Adrenal gland (tissue), 12 donors: ENCODE results near the gene MAP4K1. TPM values are rescaled to one million over a fixed set of nuclear protein-coding genes. Genes with fewer than 3 reads are reported as not detected.

Experiments used
- DNase-seq, 7 donors: peaks; one replicate each; pipeline ENCODE4 v3.0.0-alpha.2; 2019 to 2020
- H3K27ac ChIP-seq, 5 donors: fragments of 200-600 bp; sonication (generic) in 4 of 5; 1 replicate in 3 of 5; 2 replicates in 2 of 5; pipeline versions ENCODE4 v1.5.1 to v1.8.0; 2016 to 2020; ENCODE audit warnings: mild to moderate bottlenecking in 1 of 5
- H3K27me3 ChIP-seq: fragments of 200-600 bp; 2 replicates; pipeline ENCODE4 v1.8.0; 2021
- H3K36me3 ChIP-seq, 2 donors: fragments of 200-600 bp; replicated peaks in 1 of 2; 1 replicate in 1 of 2; 2 replicates in 1 of 2; pipeline versions ENCODE4 v1.5.1 to v1.8.0; 2018 to 2022
- H3K4me1 ChIP-seq, 2 donors: fragments of 200-600 bp; replicated peaks in 1 of 2; 1 replicate in 1 of 2; 2 replicates in 1 of 2; pipeline versions ENCODE4 v1.5.1 to v1.8.0; 2018 to 2021
- H3K4me3 ChIP-seq, 4 donors: fragments of 200-600 bp; sonication (generic) in 3 of 4; one replicate each; pipeline ENCODE4 v1.5.1; 2016 to 2018
- H3K9me3 ChIP-seq, 3 donors: fragments of 200-600 bp; sonication (generic) in 1 of 3; replicated peaks in 1 of 3; 1 replicate in 2 of 3; 2 replicates in 1 of 3; pipeline versions ENCODE4 v1.5.1 to v1.8.0; 2016 to 2021
- POLR2A ChIP-seq, 2 donors: fragments of 450-650 bp; IDR thresholded peaks; one replicate each; pipeline ENCODE4 v1.6.1; 2017; ENCODE audit warnings: antibody characterized with exemption in 2 of 2, mild to moderate bottlenecking in 2 of 2, moderate library complexity in 1 of 2
- WGBS, 4 donors: extraction: QIAGEN DNeasy Blood & Tissue Kit in 2 of 4; methylation state at CpG; one replicate each; pipeline versions ENCODE4 v1.1.5 to v1.1.7; 2013 to 2017; 5-methylcytosine and 5-hydroxymethylcytosine counted together
- intact Hi-C, 2 donors: fragments of 100-400 bp; cut with DNase I; formaldehyde crosslinking; loops; one replicate each; pipeline versions ENCODE4 v1.14.1 to v1.15.0; 2022 to 2023
- polyA plus RNA-seq, 3 donors: library from polyadenylated mRNA; stranded (reverse); fragments of 200-250 nt in 2 of 3; fragments of 350-450 nt in 1 of 3; fragmentation: Illumina TruSeq in 1 of 3; extraction: RNeasy Lipid Tissue Mini Kit (QIAGEN cat#74804) in 1 of 3; gene quantifications; one replicate each; pipeline ENCODE4 v1.2.3, GENCODE V29; 2013 to 2014
- total RNA-seq, 9 donors: library from RNA; depleted of rRNA in 4 of 9; stranded (reverse); fragments of >200 nt in 4 of 9; fragments of 120-200 nt in 1 of 9; fragmentation: NEBNext Ultra II Directional in 1 of 9; extraction: Animal tissue kit (Norgen Biotek cat#: 25700) in 1 of 9; gene quantifications; one replicate each; pipeline versions ENCODE4 v1.1.0 to v1.2.4, GENCODE V29; 2013 to 2023
- TF ChIP-seq, protein P1 (sequence below), 6 experiments: fragments of 450-650 bp in 4 of 6; fragments of 200-600 bp in 2 of 6; sonication (generic) in 1 of 6; IDR thresholded peaks; 1 replicate in 5 of 6; 2 replicates in 1 of 6; pipeline versions ENCODE4 v1.5.1 to v1.8.0; 2016 to 2021; ENCODE audit warnings: antibody characterized with exemption in 6 of 6, mild to moderate bottlenecking in 2 of 6, moderate library complexity in 1 of 6
- donor health status: healthy with polysubstance abuse.
- donor health status: Bipolar disorder and iron deficiency.
- donor health status: DM: yes; HTN: yes; CAD: no.
- donor health status: DM: no; HTN: no; CAD: no.
- donor health status: DM: no; HTN: no; CAD: no.
- donor health status: DM: yes; HTN: yes; CAD: no.

Gene MAP4K1
- total and polyA plus RNA-seq, 12 donors: 1.1 to 12.5 (median 4.1) TPM

DNA sequence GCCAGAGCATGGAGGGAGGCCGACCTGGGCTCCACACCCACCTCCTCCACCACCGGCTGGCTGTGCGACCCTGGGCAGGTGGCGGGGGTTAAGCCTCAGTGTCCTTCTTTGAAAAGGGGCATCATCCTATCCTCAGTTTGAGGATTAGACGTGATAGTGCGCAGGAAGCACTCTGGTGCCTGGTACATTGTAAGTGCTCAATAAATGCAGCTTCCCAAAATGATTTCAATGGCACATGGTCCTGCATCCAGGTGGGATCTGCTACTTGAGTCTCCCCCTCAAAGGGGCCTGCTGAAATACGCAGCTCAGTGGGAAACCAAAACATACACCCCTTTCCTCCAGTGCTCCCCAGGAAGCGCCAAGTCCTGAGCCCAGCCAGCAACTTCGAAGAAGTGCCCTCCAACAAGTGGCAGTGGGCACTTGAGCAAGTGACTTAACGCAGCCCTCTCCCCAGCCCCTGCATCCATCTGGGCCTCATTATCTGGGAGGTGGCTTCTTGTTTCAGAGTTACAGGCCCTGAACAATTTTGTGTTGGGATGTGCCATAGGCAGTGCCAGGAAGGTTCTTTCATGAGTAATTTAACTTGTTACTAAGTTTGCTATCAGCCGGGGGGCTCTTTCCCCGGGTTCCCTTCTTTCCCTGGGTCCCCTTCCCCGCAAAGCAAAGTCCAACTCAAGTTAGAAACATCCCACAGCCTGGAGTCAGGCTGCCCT, 47.6 kb upstream of the MAP4K1 start:
- Histone ChIP-seq H3K4me1 (peaks cover 93 to 100% of the 10 kb centered on the region in 2 donors), H3K4me3 (no peak overlapping the region), H3K9me3 (no peaks in the 10 kb centered on the region), H3K27ac (peak overlapping the region; percentile 86 to 99 (median 95)), H3K27me3 (no peaks in the 10 kb centered on the region), H3K36me3 (no peaks in the 10 kb centered on the region)
- DNase-seq: no peak
- intact Hi-C loops: no loop called here
- TF ChIP-seq, protein P1, sequence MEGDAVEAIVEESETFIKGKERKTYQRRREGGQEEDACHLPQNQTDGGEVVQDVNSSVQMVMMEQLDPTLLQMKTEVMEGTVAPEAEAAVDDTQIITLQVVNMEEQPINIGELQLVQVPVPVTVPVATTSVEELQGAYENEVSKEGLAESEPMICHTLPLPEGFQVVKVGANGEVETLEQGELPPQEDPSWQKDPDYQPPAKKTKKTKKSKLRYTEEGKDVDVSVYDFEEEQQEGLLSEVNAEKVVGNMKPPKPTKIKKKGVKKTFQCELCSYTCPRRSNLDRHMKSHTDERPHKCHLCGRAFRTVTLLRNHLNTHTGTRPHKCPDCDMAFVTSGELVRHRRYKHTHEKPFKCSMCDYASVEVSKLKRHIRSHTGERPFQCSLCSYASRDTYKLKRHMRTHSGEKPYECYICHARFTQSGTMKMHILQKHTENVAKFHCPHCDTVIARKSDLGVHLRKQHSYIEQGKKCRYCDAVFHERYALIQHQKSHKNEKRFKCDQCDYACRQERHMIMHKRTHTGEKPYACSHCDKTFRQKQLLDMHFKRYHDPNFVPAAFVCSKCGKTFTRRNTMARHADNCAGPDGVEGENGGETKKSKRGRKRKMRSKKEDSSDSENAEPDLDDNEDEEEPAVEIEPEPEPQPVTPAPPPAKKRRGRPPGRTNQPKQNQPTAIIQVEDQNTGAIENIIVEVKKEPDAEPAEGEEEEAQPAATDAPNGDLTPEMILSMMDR (IDR thresholded peaks at IDR 0.05): no peak
- no peak for TF ChIP-seq POLR2A (IDR thresholded peaks at IDR 0.05)
- 58 to 69% (median 63%) methylated on average over 10 to 13 of the region's 13 CpGs for WGBS, 4 donors

DNA sequence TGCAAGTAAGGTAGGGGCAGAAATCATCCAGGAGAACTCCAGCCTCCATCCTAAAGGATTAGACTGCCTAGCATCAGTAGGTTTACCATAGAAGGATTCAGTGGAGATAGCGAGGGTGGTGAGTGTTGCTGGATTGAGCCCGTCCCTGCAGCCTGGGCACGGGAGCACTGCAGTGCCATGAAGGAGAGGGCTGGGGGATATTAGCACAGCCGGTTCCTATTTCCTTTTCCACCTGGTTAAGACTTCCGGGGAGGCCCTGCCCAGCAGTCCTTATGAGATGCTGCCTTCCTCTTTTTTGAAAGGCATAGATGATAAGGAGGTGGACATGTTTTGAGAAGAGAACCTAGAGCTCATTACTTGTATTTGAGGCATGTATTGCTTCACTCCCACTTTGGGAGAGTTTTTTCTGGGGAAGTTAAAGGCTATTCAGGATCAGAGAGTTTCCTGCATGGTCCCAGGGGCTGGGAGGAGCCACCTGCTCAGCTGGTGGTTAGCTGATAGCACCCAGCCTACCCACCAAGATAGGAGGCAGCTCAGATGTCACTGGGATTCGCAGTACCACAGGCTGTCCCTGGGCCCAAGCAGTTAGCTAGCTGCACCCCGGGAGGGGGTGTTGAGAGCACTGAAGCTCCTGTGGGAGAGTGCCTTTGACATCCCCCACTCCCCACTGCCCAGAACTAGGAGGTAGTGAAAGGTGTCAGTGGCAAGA, 46.9 kb upstream of the MAP4K1 start:
- Histone ChIP-seq H3K36me3 (no peaks in the 10 kb centered on the region), H3K27ac (peak overlapping the region; percentile 86 to 99 (median 95)), H3K4me1 (peaks cover 93 to 100% of the 10 kb centered on the region in 2 donors), H3K9me3 (no peaks in the 10 kb centered on the region), H3K27me3 (no peaks in the 10 kb centered on the region), H3K4me3 (peak overlapping the region in 1 of 4 donors; percentile 2)
- WGBS, 4 donors: 26 to 35% (median 30%) methylated on average over 6 to 7 of the region's 7 CpGs
- DNase-seq: no peak
- intact Hi-C loops: no loop called here
- no peak for TF ChIP-seq POLR2A (IDR thresholded peaks at IDR 0.05)
- TF ChIP-seq, protein P1 (IDR thresholded peaks at IDR 0.05): no peak

DNA sequence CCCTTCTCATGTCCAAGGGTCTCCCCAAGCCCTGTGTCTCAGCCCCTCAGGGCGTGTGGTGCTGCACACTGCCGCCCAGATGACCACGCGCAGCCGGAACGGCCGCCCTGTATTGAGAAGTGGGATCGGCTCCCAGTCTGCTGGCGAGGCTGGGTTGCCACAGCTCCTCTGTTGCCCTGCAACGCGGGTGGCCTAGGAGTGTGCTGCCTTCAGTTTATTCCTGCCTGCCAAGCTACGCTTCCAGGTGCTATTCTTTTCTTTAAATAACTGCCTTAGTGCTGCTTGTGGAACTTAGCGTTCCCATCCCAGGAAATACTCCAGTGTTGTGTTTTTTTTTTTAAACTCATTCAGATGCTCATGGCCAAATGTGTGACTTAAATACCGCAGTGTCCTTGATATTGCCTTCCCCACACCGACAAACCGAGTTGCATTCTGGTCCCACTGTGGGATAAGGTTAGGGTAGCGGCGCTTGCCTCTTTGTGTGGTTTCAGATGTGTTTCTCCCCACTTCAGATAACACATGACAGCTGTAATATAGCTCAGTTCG, 46.3 kb upstream of the MAP4K1 start:
- H3K4me1 ChIP-seq: peaks cover 95 to 100% of the 10 kb centered on the region in 2 donors
- TF ChIP-seq, protein P1 (IDR thresholded peaks at IDR 0.05): no peak
- TF ChIP-seq POLR2A (IDR thresholded peaks at IDR 0.05): peak in 1 of 2 donors; percentile 43
- H3K9me3 ChIP-seq: no peaks in the 10 kb centered on the region
- peak overlapping the region in 1 of 4 donors; percentile 2 for H3K4me3 ChIP-seq
- no peaks in the 10 kb centered on the region for H3K27me3 ChIP-seq
- peak overlapping the region; percentile 78 to 99 (median 95) for H3K27ac ChIP-seq
- intact Hi-C loops: no loop called here
- no peaks in the 10 kb centered on the region for H3K36me3 ChIP-seq
- peak in 5 of 7 donors; percentile 61 to 82 (median 67) for DNase-seq
- 15 to 23% (median 18%) methylated on average over 10 to 19 of the region's 19 CpGs for WGBS, 4 donors

DNA sequence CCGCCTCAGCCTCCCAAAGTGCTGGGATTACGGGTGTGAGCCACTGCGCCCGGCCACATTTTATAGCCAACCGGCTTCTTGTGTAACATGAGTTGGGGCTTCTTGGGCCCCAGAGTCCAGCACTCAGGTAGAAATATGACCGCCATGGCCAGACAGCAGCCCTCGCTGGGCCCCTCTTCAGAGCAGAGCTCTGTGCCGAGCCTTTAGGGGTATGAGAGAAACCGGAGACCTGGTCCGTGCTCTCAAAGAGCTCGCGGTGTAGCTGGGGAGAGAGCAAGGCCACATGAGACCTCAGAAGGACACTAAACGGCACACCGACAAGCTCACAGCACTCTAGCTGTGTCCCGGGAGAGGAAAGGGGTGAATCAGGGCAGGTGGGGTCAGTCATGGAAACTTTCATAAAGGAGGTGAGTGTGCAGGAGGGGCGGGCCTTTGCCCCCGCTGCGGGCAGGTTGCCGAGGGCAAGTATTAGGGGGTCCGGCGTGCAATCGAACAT, 45.5 kb upstream of the MAP4K1 start:
- peak in 5 of 7 donors; percentile 61 to 72 (median 69) for DNase-seq
- peak in 1 of 2 donors; percentile 68 for TF ChIP-seq POLR2A (IDR thresholded peaks at IDR 0.05)
- TF ChIP-seq, protein P1 (IDR thresholded peaks at IDR 0.05): no peak
- no peaks in the 10 kb centered on the region for H3K36me3 ChIP-seq
- whole genome bisulfite sequencing, 4 donors: 46 to 54% (median 53%) methylated on average over 17 to 22 of the region's 22 CpGs
- no peaks in the 10 kb centered on the region for H3K9me3 ChIP-seq
- no peak overlapping the region for H3K4me3 ChIP-seq
- intact Hi-C loops: no loop called here
- H3K4me1 ChIP-seq: peaks cover 91 to 100% of the 10 kb centered on the region in 2 donors
- peak overlapping the region; percentile 78 to 99 (median 95) for H3K27ac ChIP-seq
- no peaks in the 10 kb centered on the region for H3K27me3 ChIP-seq
